ENCODE results near the gene ZKSCAN5.

ZKSCAN5 gene

DNA sequence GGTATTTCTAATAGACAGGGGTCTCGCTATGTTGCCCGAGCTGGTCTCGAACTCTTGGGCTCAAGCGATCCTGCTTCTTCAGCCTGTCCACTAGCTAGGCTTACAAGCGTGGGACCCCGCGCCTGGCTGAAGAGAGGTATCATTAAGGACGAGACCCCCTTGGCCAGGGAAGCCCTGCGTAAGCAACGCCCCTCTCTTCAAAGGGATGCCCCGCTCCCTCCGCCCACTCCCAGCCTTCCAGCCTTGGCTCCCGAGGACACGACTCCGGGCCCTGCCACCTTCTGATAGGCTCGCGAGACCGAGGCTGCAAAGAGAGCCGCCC is 220 bp upstream of the ZKSCAN5 start:
- Histone ChIP-seq H3K9me3 (replicated peaks; ENCODE audit: insufficient read depth, low read length) (no peaks in the 10 kb centered on the region), H2AFZ (ENCODE audit: low read length) (peak overlapping the region; percentile 79), H3K27me3 (replicated peaks; ENCODE audit: insufficient read depth, low read length) (no peaks in the 10 kb centered on the region), H3K9ac (ENCODE audit: low read length) (peak overlapping the region; percentile 75; the same call in 1 of the 2 replicates), H4K20me1 (ENCODE audit: insufficient read depth, low read length) (no peaks in the 10 kb centered on the region), H3K9me2 (replicated peaks; ENCODE audit: insufficient read depth, low read length) (no peaks in the 10 kb centered on the region), H3K36me3 (replicated peaks; ENCODE audit: insufficient read depth, low read length) (no peaks in the 10 kb centered on the region), H3K27ac (ENCODE audit: low read length) (peak overlapping the region; percentile 61; the same call in 1 of the 2 replicates), H3F3A (ENCODE audit: insufficient read depth, low read length) (peaks cover 8% of the 10 kb centered on the region), H3K79me2 (ENCODE audit: low read length) (peaks cover 39% of the 10 kb centered on the region), H3K4me1 (ENCODE audit: low read length) (peaks cover 11% of the 10 kb centered on the region), H3K4me2 (ENCODE audit: low read depth, low read length) (peak overlapping the region; percentile 88; the same call in 1 of the 2 replicates), H3K4me3 (ENCODE audit: low read length) (peak overlapping the region; percentile 83)
- TF ChIP-seq EZH2 (optimal IDR thresholded peaks at IDR 0.05; ENCODE audit: low read depth, low read length) (no peak), EZH2phosphoT487 (IDR thresholded peaks at IDR 0.05; ENCODE audit: low read length) (no peak)
- TF ChIP-seq, protein P1, sequence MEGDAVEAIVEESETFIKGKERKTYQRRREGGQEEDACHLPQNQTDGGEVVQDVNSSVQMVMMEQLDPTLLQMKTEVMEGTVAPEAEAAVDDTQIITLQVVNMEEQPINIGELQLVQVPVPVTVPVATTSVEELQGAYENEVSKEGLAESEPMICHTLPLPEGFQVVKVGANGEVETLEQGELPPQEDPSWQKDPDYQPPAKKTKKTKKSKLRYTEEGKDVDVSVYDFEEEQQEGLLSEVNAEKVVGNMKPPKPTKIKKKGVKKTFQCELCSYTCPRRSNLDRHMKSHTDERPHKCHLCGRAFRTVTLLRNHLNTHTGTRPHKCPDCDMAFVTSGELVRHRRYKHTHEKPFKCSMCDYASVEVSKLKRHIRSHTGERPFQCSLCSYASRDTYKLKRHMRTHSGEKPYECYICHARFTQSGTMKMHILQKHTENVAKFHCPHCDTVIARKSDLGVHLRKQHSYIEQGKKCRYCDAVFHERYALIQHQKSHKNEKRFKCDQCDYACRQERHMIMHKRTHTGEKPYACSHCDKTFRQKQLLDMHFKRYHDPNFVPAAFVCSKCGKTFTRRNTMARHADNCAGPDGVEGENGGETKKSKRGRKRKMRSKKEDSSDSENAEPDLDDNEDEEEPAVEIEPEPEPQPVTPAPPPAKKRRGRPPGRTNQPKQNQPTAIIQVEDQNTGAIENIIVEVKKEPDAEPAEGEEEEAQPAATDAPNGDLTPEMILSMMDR (IDR thresholded peaks at IDR 0.05; ENCODE audit: low read length), result no peak
- no peak for DNase-seq

DNA sequence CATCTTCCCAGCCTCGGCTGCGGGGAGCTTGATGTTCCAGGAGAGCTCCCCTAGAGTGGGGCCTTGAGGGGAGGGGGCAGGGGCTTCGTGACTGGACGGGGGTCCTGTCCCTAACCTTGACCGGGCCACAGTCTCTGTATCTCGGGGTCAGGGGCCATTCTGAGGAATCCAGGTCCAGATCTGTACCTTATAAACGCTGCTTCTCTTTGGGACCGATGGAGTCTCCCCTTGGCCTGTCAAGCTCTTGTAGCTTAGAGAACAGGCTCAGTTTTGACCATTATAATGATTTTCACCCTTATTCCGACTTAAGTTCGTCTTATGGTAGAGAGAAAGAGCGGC is 831 bp downstream of the ZKSCAN5 start:
- Histone ChIP-seq H3K4me2 (ENCODE audit: low read depth, low read length) (peak overlapping the region; percentile 88), H4K20me1 (ENCODE audit: insufficient read depth, low read length) (no peaks in the 10 kb centered on the region), H2AFZ (ENCODE audit: low read length) (peak overlapping the region; percentile 79), H3K79me2 (ENCODE audit: low read length) (peaks cover 36% of the 10 kb centered on the region), H3K27ac (ENCODE audit: low read length) (peak overlapping the region; percentile 61; the same call in 1 of the 2 replicates), H3K4me1 (ENCODE audit: low read length) (peaks cover 11% of the 10 kb centered on the region), H3K4me3 (ENCODE audit: low read length) (peak overlapping the region; percentile 83), H3F3A (ENCODE audit: insufficient read depth, low read length) (no peaks in the 10 kb centered on the region), H3K27me3 (replicated peaks; ENCODE audit: insufficient read depth, low read length) (no peaks in the 10 kb centered on the region), H3K36me3 (replicated peaks; ENCODE audit: insufficient read depth, low read length) (no peaks in the 10 kb centered on the region), H3K9me3 (replicated peaks; ENCODE audit: insufficient read depth, low read length) (no peaks in the 10 kb centered on the region), H3K9ac (ENCODE audit: low read length) (peak overlapping the region; percentile 75), H3K9me2 (replicated peaks; ENCODE audit: insufficient read depth, low read length) (no peaks in the 10 kb centered on the region)
- TF ChIP-seq EZH2 (optimal IDR thresholded peaks at IDR 0.05; ENCODE audit: low read depth, low read length) (no peak), EZH2phosphoT487 (IDR thresholded peaks at IDR 0.05; ENCODE audit: low read length) (no peak)
- TF ChIP-seq, protein P1 (IDR thresholded peaks at IDR 0.05; ENCODE audit: low read length), result no peak
- DNase-seq, result no peak

DNA sequence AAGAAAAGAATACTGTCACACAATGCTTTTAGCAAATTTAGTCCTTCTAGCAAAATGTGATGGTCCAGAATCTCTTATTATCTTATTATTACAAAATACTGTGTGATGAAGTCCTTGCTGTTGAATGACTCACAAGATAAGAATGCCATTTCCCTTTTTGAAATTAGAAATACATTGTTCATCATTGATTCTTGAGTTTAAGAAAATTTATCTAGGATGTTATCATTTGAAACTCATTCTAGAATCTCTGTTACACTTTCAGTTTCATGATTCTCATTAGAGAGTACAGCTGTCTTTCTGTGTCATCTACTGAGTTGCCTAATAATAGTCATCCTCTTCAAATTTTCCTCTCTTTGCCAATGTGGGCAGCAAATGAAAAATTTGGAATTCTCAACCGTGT is 9.6 kb downstream of the ZKSCAN5 start:
- Histone ChIP-seq H3K27me3 (replicated peaks; ENCODE audit: insufficient read depth, low read length) (no peaks in the 10 kb centered on the region), H4K20me1 (ENCODE audit: insufficient read depth, low read length) (no peaks in the 10 kb centered on the region), H3K36me3 (replicated peaks; ENCODE audit: insufficient read depth, low read length) (no peaks in the 10 kb centered on the region; the same call in 1 of the 2 replicates), H3K9ac (ENCODE audit: low read length) (no peak overlapping the region), H2AFZ (ENCODE audit: low read length) (peak overlapping the region; percentile 18; the same call in 1 of the 2 replicates), H3F3A (ENCODE audit: insufficient read depth, low read length) (peaks cover 12% of the 10 kb centered on the region; the same call in 1 of the 2 replicates), H3K9me3 (replicated peaks; ENCODE audit: insufficient read depth, low read length) (no peaks in the 10 kb centered on the region), H3K4me1 (ENCODE audit: low read length) (peaks cover 13% of the 10 kb centered on the region), H3K27ac (ENCODE audit: low read length) (peak overlapping the region; percentile 53; the same call in 1 of the 2 replicates), H3K79me2 (ENCODE audit: low read length) (peaks cover 35% of the 10 kb centered on the region), H3K9me2 (replicated peaks; ENCODE audit: insufficient read depth, low read length) (no peaks in the 10 kb centered on the region), H3K4me3 (ENCODE audit: low read length) (0 out of 2 replicates have a peak overlapping the region, but pooled peaks have one; percentile 16), H3K4me2 (ENCODE audit: low read depth, low read length) (peak overlapping the region; percentile 61; the same call in 1 of the 2 replicates)
- peak; percentile 54 for DNase-seq
- TF ChIP-seq EZH2 (optimal IDR thresholded peaks at IDR 0.05; ENCODE audit: low read depth, low read length), result no peak
- TF ChIP-seq, protein P1 (IDR thresholded peaks at IDR 0.05; ENCODE audit: low read length), result no peak
- no peak for TF ChIP-seq EZH2phosphoT487 (IDR thresholded peaks at IDR 0.05; ENCODE audit: low read length)

Measured in MM.1S (cell line).